Vagina (tissue), 2 donors: ENCODE data around the gene RHBDD1.

Source experiments
- POLR2A ChIP-seq, 2 donors: fragments of 450-650 bp; IDR thresholded peaks; one replicate each; pipeline ENCODE4 v1.6.1; 2017; ENCODE audit warnings: antibody characterized with exemption in 2 of 2, mild to moderate bottlenecking in 2 of 2, moderate library complexity in 2 of 2
- POLR2AphosphoS5 ChIP-seq, 2 donors: sonication (generic); formaldehyde crosslinking; IDR thresholded peaks; one replicate each; pipeline ENCODE4 v1.9.0; 2017; ENCODE audit warnings: antibody characterized with exemption in 2 of 2, mild to moderate bottlenecking in 2 of 2, low read depth in 1 of 2; ENCODE audit not compliant: insufficient read depth in 1 of 2
- TF ChIP-seq, protein P1 (sequence below), 3 experiments: fragments of 450-650 bp in 2 of 3; fragments of 200-600 bp in 1 of 3; sonication (generic) in 1 of 3; IDR thresholded peaks; one replicate each; pipeline ENCODE4 v1.5.1; 2017 to 2019; ENCODE audit warnings: antibody characterized with exemption in 3 of 3, mild to moderate bottlenecking in 2 of 3, moderate library complexity in 2 of 3

GRCh38 chr2:226893216-226893615, 57.4 kb downstream of the RHBDD1 start:
- TF ChIP-seq, protein P1, sequence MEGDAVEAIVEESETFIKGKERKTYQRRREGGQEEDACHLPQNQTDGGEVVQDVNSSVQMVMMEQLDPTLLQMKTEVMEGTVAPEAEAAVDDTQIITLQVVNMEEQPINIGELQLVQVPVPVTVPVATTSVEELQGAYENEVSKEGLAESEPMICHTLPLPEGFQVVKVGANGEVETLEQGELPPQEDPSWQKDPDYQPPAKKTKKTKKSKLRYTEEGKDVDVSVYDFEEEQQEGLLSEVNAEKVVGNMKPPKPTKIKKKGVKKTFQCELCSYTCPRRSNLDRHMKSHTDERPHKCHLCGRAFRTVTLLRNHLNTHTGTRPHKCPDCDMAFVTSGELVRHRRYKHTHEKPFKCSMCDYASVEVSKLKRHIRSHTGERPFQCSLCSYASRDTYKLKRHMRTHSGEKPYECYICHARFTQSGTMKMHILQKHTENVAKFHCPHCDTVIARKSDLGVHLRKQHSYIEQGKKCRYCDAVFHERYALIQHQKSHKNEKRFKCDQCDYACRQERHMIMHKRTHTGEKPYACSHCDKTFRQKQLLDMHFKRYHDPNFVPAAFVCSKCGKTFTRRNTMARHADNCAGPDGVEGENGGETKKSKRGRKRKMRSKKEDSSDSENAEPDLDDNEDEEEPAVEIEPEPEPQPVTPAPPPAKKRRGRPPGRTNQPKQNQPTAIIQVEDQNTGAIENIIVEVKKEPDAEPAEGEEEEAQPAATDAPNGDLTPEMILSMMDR (IDR thresholded peaks at IDR 0.05): no peak
- no peak for TF ChIP-seq POLR2A (IDR thresholded peaks at IDR 0.05)
- no peak for TF ChIP-seq POLR2AphosphoS5 (IDR thresholded peaks at IDR 0.05; ENCODE audit: insufficient read depth in 1 of 2, low read depth in 1 of 2)
